DOHH2 (cell line): ENCODE data around the gene NCR1.

Source experiments
- EZH2phosphoT487 ChIP-seq: fragments of 200-600 bp; sonication (generic); IDR thresholded peaks from 2 replicates; pipeline ENCODE4 v1.6.1; 2017; ENCODE audit warnings: borderline replicate concordance, mild to moderate bottlenecking, antibody characterized with exemption, low read length, moderate library complexity, mixed read lengths
- TF ChIP-seq, protein P1 (sequence below): fragments of 200-600 bp; sonication (generic); IDR thresholded peaks from one replicate; pipeline ENCODE4 v1.5.1; 2014; ENCODE audit warnings: antibody characterized with exemption, mild to moderate bottlenecking, low read depth, low read length; ENCODE audit not compliant: poor library complexity, severe bottlenecking

- TF ChIP-seq, protein P1, sequence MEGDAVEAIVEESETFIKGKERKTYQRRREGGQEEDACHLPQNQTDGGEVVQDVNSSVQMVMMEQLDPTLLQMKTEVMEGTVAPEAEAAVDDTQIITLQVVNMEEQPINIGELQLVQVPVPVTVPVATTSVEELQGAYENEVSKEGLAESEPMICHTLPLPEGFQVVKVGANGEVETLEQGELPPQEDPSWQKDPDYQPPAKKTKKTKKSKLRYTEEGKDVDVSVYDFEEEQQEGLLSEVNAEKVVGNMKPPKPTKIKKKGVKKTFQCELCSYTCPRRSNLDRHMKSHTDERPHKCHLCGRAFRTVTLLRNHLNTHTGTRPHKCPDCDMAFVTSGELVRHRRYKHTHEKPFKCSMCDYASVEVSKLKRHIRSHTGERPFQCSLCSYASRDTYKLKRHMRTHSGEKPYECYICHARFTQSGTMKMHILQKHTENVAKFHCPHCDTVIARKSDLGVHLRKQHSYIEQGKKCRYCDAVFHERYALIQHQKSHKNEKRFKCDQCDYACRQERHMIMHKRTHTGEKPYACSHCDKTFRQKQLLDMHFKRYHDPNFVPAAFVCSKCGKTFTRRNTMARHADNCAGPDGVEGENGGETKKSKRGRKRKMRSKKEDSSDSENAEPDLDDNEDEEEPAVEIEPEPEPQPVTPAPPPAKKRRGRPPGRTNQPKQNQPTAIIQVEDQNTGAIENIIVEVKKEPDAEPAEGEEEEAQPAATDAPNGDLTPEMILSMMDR = no peak
- TF ChIP-seq EZH2phosphoT487 = no peak
Observed at GRCh38 chr19:54921082-54921481, 15.1 kb downstream of the NCR1 start.
